Stimulated activated CD4-positive, alpha-beta T cell treated with anti-CD3 and anti-CD28 coated beads, Interleukin-2, amount 100 ng/mL, for 48 hours (primary cell): ENCODE measurements around the gene CLCN2.

Experiments
- DNase-seq, 2 donors: peaks; one replicate each; pipeline ENCODE4 v3.0.0-alpha.2; 2020

CLCN2 gene

DNA sequence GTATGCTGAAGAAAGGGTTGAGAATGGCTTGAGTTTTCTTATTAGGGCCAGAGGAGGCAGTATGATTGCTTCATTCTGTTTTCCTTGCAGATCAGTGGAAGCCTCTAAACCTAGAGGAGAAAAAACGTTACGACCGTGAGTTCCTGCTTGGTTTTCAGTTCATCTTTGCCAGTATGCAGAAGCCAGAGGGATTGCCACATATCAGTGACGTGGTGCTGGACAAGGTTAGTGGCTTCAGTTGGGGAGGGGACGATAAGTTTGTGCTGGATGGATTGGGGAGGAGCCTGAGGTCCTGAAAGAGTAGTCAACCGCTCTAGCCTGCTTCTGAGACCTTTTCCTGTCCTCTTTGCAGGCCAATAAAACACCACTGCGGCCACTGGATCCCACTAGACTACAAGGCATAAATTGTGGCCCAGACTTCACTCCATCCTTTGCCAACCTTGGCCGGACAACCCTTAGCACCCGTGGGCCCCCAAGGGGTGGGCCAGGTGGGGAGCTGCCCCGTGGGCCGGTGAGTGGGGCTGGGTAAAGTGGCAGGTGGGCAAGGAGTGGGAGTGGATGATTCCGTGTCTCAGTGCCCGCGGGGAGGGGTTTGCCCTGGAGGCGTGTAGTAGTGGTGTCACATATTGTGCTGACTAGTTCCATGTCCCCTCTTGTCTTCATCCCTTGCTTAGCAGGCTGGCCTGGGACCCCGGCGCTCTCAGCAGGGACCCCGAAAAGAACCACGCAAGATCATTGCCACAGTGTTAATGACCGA lies 38.5 kb downstream of the CLCN2 start:
- DNase-seq = no peak

DNA sequence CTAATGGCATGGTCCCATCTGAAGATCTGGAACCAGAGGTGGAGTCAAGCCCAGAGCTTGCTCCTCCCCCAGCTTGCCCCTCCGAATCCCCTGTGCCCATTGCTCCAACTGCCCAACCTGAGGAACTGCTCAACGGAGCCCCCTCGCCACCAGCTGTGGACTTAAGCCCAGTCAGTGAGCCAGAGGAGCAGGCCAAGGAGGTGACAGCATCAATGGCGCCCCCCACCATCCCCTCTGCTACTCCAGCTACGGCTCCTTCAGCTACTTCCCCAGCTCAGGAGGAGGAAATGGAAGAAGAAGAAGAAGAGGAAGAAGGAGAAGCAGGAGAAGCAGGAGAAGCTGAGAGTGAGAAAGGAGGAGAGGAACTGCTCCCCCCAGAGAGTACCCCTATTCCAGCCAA lies 39.7 kb downstream of the CLCN2 start:
- no peak for DNase-seq

DNA sequence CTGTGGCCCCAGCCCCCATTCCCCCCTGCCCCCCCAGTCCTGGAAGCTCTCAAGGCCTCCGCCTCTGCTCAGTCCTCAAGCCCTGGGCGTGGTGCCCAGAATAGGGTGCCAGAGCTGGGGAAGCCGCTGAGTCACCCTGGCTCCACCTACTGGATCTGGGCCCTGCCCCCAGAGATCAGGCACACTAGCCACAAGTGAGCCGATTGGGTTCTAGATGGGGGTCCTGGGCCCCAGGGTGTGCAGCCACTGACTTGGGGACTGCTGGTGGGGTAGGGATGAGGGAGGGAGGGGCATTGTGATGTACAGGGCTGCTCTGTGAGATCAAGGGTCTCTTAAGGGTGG lies 41.3 kb downstream of the CLCN2 start:
- no peak for DNase-seq

DNA sequence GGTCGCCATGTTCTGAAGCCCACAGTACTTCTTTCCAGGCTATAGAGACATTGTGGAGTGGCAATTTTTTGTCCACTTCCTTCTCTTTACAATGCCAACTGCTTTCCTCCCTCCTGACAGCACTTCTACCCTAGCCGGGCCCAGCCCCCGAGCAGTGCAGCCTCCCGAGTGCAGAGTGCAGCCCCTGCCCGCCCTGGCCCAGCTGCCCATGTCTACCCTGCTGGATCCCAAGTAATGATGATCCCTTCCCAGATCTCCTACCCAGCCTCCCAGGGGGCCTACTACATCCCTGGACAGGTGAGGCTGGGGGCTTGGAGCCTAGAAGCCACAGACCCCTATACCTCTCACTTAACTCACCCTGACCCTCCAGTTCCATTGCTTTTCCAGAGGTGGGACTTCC lies 44.2 kb downstream of the CLCN2 start:
- no peak for DNase-seq

DNA sequence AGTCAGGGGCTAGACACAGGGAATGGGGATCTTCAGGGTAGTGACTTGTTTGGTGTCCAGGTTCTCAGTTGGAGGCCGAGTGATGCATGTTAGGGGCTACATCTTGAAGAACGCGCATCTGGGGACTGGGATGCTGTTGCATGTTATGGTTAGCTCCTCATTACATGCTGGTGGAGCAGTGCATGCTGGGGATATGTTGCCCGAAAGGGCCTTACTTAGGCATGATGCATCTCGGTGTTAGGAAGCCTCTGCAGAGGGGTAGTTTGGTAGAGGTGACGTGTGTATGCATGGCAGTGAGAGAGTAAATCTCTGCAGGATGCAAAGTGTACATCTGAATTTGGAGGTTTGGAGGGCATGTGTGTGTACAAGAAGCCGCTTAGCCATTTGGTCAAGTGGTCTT lies 44.6 kb downstream of the CLCN2 start:
- no peak for DNase-seq

DNA sequence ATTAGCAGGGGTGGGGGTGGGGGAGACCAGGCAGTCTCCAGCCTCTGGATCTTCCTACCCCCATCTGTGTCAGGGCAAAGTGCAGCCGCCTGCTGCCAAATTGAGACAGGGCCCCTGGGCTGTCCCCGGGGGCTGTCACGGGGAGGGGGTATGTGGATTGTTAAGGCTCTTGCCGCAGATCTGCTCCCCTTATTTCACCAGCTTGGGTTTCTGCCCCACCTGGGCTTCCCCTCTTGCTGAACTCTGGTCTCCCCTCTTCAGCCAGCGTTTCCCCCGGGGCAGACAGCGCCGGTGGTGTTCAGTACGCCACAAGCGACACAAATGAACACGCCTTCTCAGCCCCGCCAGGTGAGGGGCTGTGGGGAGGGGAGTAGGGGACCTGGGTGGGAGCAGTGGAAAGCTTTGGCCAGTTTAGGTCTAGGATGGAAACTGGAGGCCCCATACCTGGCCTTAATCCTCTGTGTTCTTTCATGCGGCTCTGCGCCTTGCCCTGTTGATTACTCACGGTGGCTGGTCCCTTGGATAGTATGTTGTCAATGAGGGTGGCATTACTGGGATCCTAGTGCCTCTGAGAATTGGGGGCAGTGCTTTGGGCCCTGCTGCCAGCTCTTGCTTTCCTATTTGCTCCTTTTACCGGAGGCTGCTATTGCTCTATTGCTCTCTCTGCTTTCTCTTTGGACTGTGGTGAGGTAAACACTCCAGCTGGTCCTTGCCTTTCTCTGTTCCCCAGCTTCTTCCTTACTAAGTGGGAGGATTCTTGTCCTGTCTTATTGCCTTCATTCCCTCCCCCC lies 45.3 kb downstream of the CLCN2 start:
- DNase-seq = no peak

DNA sequence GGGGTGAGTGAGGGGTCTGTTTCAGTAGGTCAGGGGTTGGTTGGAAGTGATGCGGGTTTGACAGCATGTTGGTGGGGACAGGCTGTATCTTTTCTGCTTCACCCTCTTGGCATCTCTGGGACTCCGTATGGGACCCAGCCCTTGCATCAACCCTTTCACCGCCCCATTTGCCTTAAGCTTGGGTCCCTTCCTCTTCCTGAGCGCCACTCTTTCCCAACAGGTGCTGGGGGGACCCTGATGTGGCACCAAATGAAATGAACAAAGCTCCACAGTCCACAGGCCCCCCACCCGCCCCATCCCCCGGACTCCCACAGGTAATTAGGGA lies 45.9 kb downstream of the CLCN2 start:
- no peak for DNase-seq

DNA sequence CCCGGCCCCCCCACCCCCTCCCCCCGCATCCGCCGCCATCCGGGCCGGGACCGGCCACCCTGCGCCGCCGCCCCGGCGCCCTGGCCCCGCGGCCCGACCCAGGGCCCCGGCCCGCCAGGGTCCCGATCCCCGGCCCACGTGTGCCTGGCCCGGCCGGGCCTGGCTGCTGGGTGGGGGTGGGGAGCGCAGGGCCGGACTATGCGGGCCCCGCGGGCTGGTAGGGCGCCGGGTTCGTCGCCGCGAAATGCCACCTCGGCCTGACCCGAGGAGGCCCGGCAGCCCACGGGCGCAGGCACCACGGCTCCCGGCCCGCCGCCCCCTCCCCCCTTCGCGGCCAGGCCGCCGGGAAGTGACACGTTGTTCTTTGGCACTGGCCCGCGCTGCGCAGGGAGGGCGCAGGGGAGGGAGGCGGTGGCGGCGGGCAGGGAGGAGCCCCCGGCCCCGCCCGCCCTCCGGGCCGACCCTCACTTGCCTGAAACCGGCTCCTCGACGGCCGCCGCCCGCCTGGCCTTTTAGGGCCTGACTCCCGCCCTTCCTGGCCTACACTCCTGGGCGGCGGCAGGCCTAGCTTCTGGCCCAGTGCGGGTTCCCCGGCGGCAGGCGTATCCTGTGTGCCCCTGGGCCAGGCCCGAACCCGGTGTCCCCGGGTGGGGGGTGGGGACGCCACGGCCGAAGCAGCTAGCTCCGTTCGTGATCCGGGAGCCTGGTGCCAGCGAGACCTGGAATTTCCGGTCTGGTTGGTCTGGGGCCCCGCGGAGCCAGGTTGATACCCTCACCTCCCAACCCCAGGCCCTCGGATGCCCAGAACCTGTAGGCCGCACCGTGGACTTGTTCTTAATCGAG lies 46.5 kb downstream of the CLCN2 start:
- DNase-seq = peak; percentile 35 to 38

DNA sequence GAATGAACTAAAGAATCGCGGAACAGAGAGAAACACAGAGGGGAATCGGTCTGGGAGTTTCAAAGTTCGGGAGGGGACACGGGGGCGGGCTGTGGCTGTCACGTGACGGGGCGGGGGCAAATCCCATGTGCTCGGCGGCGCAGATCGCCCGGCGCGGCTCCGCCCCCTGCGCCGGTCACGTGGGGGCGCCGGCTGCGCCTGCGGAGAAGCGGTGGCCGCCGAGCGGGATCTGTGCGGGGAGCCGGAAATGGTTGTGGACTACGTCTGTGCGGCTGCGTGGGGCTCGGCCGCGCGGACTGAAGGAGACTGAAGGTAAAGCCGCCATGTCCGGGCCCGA lies 47.1 kb downstream of the CLCN2 start, which contains the start of gene EIF4G1:
EIF4G1 (plus strand) TSS at position 244 of the 337 bp plus-strand sequence. CDS start 1,191 bp downstream, outside the sequence.
- DNase-seq = peak; percentile 90

DNA sequence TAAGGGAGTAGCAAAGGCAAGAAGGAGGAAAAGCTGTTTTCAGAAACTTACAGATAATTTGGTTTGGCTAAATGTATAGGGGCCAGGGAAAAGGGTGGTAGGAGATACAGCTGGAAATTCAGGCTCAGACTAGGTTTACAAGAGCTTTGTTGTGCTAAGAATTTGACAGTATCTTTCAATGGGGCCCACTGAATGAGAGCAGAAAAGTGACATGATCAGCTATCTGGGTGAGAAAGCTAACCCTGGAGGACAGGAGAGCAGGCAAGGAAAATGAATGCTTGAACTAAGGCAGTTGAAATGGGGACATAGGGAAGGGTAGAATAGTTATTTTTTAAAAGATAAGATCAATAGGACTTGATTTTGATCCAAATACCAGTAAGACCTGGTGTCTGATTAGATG lies 49.8 kb downstream of the CLCN2 start:
- DNase-seq = no peak

DNA sequence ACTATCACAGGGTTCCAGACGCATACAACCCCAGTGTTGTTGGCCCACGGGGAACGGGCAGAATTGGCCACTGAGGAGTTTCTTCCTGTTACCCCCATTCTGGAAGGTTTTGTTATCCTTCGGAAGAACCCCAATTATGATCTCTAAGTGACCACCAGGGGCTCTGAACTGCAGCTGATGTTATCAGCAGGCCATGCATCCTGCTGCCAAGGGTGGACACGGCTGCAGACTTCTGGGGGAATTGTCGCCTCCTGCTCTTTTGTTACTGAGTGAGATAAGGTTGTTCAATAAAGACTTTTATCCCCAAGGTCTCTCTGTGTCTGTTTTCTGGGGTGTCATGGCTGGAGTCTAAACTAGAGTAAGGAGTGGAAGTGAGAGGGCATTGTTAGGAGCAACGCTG lies 52.7 kb downstream of the CLCN2 start:
- DNase-seq = no peak

DNA sequence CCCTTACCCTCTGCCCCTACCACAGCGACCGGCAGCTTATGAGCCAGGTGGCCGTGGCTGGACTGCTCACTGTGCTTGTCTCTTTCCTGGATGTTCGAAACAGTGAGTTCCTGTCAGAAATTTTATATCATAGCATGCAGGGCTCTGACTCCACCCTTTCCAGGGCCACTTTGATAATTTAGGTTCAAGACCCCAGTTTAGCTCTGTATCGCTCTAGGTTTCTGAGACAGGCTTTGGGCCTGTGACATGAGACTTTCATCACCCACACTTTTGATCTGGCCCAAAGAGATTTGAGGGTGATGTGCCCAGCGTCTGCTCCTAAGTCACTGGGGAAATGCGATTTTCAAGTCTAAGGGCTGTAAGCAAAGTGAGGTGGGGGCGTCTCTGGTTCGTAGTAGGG lies 53.5 kb downstream of the CLCN2 start:
- no peak for DNase-seq

DNA sequence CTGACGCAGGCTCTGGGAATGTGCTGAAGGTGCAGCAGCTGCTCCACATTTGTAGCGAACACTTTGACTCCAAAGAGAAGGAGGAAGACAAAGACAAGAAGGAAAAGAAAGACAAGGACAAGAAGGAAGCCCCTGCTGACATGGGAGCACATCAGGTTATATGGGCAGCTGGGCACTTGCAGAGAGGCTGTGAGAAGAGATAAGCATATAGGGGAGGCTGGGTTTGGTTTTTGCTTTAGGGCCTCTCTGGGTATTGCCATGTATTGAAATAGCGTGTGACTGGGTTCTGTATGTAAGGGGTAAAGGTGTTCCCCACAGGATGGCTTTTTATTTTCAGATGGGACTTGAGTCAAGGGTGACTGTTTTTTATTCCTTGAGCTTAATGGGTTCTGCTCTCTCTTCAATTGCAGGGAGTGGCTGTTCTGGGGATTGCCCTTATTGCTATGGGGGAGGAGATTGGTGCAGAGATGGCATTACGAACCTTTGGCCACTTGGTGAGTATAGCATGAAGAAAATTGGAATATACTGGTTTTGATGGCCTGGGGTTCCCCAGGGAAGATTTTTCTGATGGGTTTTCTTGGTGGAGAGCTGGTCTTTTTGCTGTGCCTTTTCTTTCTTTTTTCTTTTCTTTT lies 54.9 kb downstream of the CLCN2 start:
- DNase-seq = no peak

DNA sequence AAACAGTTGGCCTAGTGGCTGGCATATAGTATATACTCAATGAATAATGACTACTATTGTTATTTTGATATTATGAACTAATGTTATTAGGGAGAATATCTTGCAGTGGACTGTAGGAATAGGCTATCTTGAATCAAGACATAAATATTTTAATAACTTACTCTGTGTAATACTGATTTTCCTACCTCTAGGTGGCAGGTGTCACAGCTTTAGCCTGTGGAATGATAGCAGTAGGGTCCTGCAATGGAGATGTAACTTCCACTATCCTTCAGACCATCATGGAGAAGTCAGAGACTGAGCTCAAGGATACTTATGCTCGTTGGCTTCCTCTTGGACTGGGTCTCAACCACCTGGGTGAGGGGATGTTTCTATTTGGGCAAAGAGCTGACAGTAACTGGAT lies 55.8 kb downstream of the CLCN2 start:
- DNase-seq = no peak

DNA sequence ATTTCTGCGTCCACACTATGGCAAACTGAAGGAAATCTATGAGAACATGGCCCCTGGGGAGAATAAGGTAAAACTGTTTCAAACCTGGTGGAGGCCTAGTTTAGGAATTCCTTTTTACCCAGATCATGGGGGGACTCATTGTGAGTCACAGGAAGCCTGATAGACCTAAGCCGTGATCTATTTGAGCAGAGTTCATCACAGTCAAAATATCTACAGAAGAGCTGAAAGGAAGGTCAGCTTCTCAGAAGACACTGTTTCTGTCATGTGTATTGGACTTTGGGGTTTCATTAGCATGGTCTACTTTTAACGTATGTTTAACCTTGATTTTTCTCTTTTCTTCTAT lies 61.1 kb downstream of the CLCN2 start:
- no peak for DNase-seq

DNA sequence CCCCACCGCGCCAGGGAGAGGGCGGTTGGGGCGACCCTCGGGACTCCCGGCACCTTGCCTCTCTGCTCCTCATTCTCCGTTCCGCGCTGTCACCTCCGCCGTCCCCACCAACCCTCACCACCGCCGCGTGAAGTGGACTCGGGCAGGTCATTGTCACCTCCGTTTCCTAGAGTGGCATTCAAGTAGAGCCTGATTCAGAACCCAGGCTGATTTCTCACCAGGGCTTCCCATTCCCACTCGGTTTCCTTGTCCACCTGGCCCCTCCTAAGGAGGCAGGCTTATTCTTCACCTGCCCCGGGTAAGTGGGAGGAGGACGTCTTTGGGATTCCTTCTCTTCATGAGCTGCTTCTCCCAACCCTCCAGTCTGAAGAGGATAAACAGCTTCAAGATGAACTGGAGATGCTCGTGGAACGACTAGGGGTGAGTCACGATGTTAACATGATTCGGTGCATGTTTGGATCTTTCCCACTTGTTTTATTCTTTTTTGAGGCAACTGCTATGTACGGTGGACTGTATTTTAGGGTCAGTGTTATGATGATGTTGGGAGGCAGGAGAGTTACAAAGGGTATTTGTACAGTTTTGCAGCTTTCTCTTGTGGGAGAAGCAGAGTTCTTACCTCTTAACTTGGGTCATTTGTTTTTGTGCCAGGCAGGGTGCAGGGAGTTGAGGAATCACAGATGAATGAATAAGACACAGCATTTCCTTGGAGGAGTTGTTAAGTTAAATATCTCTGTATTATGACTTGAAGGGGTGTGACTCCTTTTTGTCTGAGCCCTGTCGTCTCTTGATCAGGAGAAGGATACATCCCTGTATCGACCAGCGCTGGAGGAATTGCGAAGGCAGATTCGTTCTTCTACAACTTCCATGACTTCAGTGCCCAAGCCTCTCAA lies 61.7 kb downstream of the CLCN2 start:
- DNase-seq = no peak

DNA sequence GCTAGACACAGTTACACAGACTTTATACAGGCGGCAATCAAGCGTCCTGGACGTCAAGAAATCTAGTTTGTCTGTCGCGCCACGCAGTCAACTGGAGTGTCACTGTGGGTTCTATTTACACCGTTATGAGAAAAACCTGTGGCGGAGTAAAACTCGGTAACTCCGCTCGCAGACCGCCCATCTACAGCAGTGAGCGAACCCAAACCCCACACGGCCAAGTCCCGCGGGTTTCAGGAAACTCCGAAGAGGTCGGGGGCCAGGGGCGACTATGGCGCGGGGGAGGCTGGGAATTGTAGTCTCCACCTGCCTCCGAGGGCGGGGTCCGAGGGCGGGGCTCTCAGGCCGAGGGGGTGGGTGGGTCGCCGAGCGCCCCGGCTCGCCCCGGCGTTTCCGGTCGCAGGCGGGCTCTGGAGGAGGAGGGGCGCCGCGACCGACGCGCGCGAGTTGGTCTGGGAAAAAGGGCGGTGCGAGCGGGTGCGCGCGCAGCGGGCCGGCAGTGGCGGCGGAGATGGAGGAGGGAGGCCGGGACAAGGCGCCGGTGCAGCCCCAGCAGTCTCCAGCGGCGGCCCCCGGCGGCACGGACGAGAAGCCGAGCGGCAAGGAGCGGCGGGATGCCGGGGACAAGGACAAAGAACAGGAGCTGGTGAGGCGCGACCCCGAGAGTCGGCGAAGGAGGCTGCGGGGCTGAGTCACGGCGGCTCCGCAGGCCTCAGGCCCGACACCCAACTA lies 62.5 kb downstream of the CLCN2 start, which contains the start of gene PSMD2:
PSMD2 (plus strand) TSS at position 483 of the 729 bp plus-strand sequence; CDS start at position 509, 26 bp downstream.
- peak; percentile 97 for DNase-seq

DNA sequence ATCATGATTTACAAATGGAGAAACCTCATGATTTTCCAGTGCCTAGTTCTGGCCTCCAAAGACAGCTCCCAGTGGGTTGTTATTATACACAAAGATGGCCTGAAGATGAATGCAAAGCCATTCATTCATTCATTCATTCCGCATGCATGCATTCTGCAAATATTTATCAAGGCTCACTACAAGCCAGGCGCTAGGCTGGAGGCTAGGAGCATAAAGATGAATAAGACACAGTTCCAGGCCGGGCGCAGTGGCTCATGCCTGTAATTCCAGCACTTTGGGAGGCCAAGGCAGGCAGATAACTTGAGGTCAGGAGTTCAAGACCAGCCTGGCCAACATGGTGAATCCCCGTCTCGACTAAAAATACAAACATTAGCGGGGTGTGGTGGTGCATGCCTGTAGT lies 64.8 kb downstream of the CLCN2 start:
- no peak for DNase-seq
